ENCODE measurements around the gene SLC6A20.

DNA sequence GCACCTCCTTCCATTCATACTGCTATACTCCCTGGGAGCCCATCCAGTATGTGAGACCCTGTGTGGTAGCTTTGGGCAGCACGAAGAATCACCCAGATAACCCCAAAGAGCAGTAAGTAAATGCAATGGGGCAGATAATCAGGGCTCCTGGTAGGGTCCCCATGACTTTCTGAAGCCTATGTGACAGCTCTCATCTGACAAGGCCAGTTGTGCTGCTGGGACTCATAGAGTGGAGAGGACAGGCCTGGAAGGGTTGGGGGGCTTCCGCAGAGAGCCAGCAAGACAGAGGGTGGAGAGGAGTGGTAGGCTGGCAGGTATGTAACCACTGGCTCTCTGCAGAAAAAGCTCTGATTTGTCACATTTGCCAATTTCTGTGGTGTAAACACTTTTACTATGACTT, 3.2 kb upstream of the SLC6A20 start:
- TF ChIP-seq, protein P1, sequence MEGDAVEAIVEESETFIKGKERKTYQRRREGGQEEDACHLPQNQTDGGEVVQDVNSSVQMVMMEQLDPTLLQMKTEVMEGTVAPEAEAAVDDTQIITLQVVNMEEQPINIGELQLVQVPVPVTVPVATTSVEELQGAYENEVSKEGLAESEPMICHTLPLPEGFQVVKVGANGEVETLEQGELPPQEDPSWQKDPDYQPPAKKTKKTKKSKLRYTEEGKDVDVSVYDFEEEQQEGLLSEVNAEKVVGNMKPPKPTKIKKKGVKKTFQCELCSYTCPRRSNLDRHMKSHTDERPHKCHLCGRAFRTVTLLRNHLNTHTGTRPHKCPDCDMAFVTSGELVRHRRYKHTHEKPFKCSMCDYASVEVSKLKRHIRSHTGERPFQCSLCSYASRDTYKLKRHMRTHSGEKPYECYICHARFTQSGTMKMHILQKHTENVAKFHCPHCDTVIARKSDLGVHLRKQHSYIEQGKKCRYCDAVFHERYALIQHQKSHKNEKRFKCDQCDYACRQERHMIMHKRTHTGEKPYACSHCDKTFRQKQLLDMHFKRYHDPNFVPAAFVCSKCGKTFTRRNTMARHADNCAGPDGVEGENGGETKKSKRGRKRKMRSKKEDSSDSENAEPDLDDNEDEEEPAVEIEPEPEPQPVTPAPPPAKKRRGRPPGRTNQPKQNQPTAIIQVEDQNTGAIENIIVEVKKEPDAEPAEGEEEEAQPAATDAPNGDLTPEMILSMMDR (IDR thresholded peaks at IDR 0.05; ENCODE audit: low read depth, low read length, missing input control): no peak
- TF ChIP-seq TAF1 (conservative IDR thresholded peaks at IDR 0.05): no peak
- no peak for TF ChIP-seq YY1 (IDR thresholded peaks at IDR 0.05)
- no peak for TF ChIP-seq JUND (IDR thresholded peaks at IDR 0.05)
- TF ChIP-seq FOXA1 (IDR thresholded peaks at IDR 0.05): no peak
- TF ChIP-seq, protein P2, sequence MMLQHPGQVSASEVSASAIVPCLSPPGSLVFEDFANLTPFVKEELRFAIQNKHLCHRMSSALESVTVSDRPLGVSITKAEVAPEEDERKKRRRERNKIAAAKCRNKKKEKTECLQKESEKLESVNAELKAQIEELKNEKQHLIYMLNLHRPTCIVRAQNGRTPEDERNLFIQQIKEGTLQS (IDR thresholded peaks at IDR 0.05): no peak
- TF ChIP-seq SP1 (IDR thresholded peaks at IDR 0.05): no peak
- no peak for TF ChIP-seq RAD21 (IDR thresholded peaks at IDR 0.05)
- no peak for TF ChIP-seq EGR1 (IDR thresholded peaks at IDR 0.05; ENCODE audit: low read depth in 2 of 2)
- TF ChIP-seq, protein P3, sequence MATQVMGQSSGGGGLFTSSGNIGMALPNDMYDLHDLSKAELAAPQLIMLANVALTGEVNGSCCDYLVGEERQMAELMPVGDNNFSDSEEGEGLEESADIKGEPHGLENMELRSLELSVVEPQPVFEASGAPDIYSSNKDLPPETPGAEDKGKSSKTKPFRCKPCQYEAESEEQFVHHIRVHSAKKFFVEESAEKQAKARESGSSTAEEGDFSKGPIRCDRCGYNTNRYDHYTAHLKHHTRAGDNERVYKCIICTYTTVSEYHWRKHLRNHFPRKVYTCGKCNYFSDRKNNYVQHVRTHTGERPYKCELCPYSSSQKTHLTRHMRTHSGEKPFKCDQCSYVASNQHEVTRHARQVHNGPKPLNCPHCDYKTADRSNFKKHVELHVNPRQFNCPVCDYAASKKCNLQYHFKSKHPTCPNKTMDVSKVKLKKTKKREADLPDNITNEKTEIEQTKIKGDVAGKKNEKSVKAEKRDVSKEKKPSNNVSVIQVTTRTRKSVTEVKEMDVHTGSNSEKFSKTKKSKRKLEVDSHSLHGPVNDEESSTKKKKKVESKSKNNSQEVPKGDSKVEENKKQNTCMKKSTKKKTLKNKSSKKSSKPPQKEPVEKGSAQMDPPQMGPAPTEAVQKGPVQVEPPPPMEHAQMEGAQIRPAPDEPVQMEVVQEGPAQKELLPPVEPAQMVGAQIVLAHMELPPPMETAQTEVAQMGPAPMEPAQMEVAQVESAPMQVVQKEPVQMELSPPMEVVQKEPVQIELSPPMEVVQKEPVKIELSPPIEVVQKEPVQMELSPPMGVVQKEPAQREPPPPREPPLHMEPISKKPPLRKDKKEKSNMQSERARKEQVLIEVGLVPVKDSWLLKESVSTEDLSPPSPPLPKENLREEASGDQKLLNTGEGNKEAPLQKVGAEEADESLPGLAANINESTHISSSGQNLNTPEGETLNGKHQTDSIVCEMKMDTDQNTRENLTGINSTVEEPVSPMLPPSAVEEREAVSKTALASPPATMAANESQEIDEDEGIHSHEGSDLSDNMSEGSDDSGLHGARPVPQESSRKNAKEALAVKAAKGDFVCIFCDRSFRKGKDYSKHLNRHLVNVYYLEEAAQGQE (IDR thresholded peaks at IDR 0.05): no peak
